Thymus (tissue), 11 donors: ENCODE measurements around the gene HPCAL1. TPM values are rescaled to one million over a fixed set of nuclear protein-coding genes. Genes with fewer than 3 reads are reported as not detected.

Experiments used
- DNase-seq, 9 donors: peaks; one replicate each; pipeline ENCODE4 v3.0.0-alpha.2; 2013; ENCODE audit warnings: low spot score in 9 of 9, low read depth in 6 of 9, missing footprints in 1 of 9
- H3K27ac ChIP-seq, 2 donors: one replicate each; pipeline ENCODE4 v1.5.1; 2013; ENCODE audit warnings: control low read depth in 1 of 2, low read depth in 1 of 2, low read length in 1 of 2, mild to moderate bottlenecking in 1 of 2, moderate library complexity in 1 of 2
- H3K27me3 ChIP-seq, 2 donors: one replicate each; pipeline ENCODE4 v1.5.1; 2013; ENCODE audit warnings: low read length in 1 of 2; ENCODE audit not compliant: control insufficient read depth in 2 of 2, insufficient read depth in 1 of 2
- H3K36me3 ChIP-seq, 2 donors: one replicate each; pipeline ENCODE4 v1.5.1; 2013; ENCODE audit warnings: low read length in 1 of 2, mild to moderate bottlenecking in 1 of 2, moderate library complexity in 1 of 2; ENCODE audit not compliant: control insufficient read depth in 2 of 2, insufficient read depth in 2 of 2
- H3K4me1 ChIP-seq, 2 donors: one replicate each; pipeline ENCODE4 v1.5.1; 2013; ENCODE audit warnings: low read length in 2 of 2; ENCODE audit not compliant: control insufficient read depth in 2 of 2, insufficient read depth in 2 of 2
- H3K4me3 ChIP-seq, 2 donors: one replicate each; pipeline ENCODE4 v1.5.1; 2013; ENCODE audit warnings: low read length in 2 of 2, control low read depth in 1 of 2, mild to moderate bottlenecking in 1 of 2
- H3K9me3 ChIP-seq, 2 donors: one replicate each; pipeline ENCODE4 v1.5.1; 2013; ENCODE audit warnings: low read length in 1 of 2, mild to moderate bottlenecking in 1 of 2; ENCODE audit not compliant: control insufficient read depth in 2 of 2, insufficient read depth in 1 of 2
- WGBS: extraction: QIAGEN DNeasy Blood & Tissue Kit; methylation state at CpG from one replicate; pipeline ENCODE4 v1.1.7; 2013; 5-methylcytosine and 5-hydroxymethylcytosine counted together
- polyA plus RNA-seq: library from polyadenylated mRNA; stranded (reverse); fragments of 200-250 nt; gene quantifications from one replicate; pipeline ENCODE4 v1.2.3, GENCODE V29; 2013
- total RNA-seq: library from RNA; stranded (reverse); fragments of 120-200 nt; gene quantifications from one replicate; pipeline ENCODE4 v1.2.4, GENCODE V29; 2013
- donor health status: healthy.

Gene HPCAL1
- total and polyA plus RNA-seq, 2 donors = 12.6 to 47.9 TPM

DNA sequence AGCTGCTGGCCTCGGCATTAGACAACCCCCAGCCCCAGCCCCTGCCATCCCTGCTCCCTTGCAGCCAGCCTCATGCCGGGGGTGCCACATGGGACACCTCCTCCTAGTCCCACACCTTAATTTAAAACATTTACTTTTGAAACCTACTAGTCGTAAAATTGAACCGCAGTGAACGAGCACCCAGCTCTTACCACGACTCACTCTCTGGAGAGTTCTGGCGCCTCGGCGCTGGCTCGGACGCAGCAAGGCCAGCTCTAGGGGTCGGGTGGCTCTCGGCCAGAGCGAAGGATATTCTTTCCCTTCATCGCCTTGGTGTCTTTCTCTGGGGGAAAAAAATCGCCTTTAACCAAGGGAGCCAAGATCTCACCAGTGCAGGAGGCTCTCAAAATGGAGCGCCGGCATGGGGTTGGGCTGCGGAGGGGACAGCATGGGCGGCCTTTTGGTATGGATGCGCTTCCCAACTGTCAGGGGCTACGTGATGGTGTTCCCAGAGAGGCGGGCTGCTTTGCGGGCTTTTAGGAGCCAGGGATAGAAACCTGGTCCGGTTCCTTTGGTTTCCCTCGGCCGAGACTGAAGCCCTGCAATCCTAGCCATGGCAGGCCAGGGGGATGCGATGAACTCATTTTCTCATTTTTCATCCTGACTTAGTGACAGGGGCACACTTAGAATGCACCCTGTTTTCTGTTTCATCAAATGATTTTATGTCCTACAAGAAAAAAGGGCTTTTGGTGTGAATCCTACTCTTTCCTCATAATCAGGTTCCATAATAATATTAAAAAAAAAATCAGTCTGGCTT is 2.0 kb downstream of the HPCAL1 start:
- H3K27ac ChIP-seq = no peak overlapping the region
- 58% methylated on average over 28 of the region's 28 CpGs for WGBS
- H3K4me1 ChIP-seq = peaks cover 31 to 62% of the 10 kb centered on the region in 2 donors
- peak overlapping the region; percentile 64 to 85 for H3K4me3 ChIP-seq
- H3K27me3 ChIP-seq = peaks cover 0 to 22% of the 10 kb centered on the region in 2 donors
- H3K9me3 ChIP-seq = peaks cover 0 to 6% of the 10 kb centered on the region in 2 donors
- H3K36me3 ChIP-seq = no peaks in the 10 kb centered on the region
- no peak for DNase-seq

DNA sequence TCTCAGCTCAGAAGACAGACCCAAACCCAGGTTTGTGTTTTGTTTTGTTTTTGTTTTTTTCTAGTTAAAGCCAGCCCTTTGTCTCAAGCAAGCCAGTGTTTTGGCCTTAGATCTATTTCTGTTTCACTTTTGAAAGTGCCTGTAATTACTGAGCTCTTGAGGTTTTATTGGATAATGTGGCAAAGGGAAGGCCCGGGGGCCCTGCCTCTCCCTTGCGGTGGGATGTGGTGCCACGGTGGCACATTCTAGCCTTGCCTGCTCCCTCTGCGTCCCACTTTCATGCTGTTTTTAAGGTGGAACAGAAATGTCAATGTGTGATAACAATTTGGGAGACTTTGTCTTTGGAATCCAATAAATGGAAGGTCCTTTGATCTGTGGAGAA is 2.5 kb downstream of the HPCAL1 start:
- Histone ChIP-seq H3K27ac (no peak overlapping the region), H3K27me3 (peaks cover 0 to 22% of the 10 kb centered on the region in 2 donors), H3K4me1 (peaks cover 31 to 62% of the 10 kb centered on the region in 2 donors), H3K4me3 (no peak overlapping the region), H3K9me3 (peaks cover 0 to 6% of the 10 kb centered on the region in 2 donors), H3K36me3 (no peaks in the 10 kb centered on the region)
- DNase-seq = peak in 1 of 9 donors; percentile 66
- 6% methylated on average over 4 of the region's 4 CpGs for WGBS

DNA sequence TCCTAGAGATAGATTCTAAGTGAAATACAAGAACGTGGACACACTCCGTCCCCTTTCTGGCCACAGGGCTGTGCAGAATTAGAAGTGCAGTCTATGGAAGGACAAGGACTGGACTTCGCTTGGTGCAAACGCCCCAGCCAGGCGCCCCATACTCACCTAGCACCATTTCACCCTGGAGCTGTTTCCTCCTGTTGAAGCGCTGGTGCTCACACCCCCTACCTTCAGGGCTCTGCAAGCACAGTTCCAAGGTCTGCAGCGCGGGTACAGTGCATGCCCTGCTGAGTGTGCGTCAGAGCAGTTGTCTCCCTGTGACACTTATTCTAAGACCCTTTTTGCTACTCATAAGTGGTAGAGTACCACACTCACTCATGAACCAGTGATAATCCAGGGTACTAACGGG is 3.0 kb downstream of the HPCAL1 start:
- Histone ChIP-seq H3K36me3 (no peaks in the 10 kb centered on the region), H3K4me1 (peaks cover 31 to 58% of the 10 kb centered on the region in 2 donors), H3K4me3 (no peak overlapping the region), H3K9me3 (peaks cover 0 to 6% of the 10 kb centered on the region in 2 donors), H3K27me3 (peaks cover 0 to 22% of the 10 kb centered on the region in 2 donors), H3K27ac (no peak overlapping the region)
- WGBS = 80% methylated on average over 10 of the region's 10 CpGs
- peak in 2 of 9 donors; percentile 35 to 64 for DNase-seq

DNA sequence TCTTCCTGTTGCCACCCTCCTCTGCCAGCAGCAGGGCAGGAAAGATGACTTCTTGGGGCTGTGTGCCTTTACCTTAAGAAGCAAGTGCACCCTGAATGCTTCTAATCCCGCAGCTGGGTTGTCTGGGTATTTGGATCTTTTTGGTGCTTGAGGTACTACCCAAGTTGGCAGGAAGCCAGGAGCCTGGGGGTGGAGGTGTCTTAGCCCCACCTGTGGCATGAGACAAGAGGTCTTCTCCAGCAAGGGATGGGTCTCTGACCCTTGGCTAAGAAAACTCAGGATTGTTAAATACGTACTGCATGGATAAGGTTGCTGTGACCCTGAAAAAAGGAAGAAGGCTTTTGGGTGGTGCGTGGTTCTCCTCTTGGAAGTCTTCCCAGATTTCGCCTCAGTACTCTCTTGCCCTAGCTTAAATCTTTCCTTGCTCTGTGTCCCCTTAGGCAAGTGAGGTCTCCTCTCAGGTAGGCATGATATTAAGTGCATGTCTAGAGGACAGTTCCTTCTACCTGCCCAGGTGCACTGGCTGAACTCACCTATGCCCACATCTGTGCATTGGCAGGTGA is 4.3 kb downstream of the HPCAL1 start:
- no peaks in the 10 kb centered on the region for H3K36me3 ChIP-seq
- WGBS = 79% methylated on average over 4 of the region's 4 CpGs
- peaks cover 0 to 6% of the 10 kb centered on the region in 2 donors for H3K9me3 ChIP-seq
- no peak overlapping the region for H3K4me3 ChIP-seq
- H3K4me1 ChIP-seq = peaks cover 22 to 46% of the 10 kb centered on the region in 2 donors
- DNase-seq = no peak
- peaks cover 0 to 22% of the 10 kb centered on the region in 2 donors for H3K27me3 ChIP-seq
- H3K27ac ChIP-seq = no peak overlapping the region

DNA sequence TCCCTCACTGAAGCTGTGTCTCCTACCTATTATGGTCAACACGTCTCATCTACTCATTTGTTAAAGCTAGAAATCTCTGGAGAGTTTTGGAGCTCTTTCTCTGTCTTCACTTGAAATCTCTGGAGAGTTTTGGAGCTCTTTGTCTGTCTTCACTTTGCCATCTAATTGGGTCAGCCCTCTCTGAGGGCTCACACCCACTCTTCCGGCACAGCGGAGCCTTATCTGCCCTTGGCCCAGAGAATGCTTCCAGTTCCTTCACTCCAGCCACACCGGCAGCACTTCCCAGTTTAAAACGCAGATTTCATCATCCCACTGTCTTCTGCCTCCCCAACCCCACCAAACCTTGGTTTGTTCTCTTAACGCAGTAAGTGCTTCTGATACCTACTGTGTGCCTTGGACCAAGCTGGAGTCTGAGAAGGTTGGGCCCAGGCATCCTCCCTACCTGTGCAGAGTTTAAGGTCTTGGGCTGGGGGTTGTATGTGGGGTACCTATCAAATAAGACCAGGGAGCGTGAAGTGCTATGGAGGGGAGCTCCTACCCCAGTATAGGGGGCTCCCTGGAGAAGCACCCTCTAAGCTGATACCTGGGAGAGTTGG is 5.0 kb downstream of the HPCAL1 start:
- peaks cover 0 to 6% of the 10 kb centered on the region in 2 donors for H3K9me3 ChIP-seq
- H3K4me3 ChIP-seq = no peak overlapping the region
- H3K27ac ChIP-seq = no peak overlapping the region
- H3K4me1 ChIP-seq = peaks cover 20 to 43% of the 10 kb centered on the region in 2 donors
- no peak for DNase-seq
- no peaks in the 10 kb centered on the region for H3K36me3 ChIP-seq
- 92% methylated on average over 7 of the region's 7 CpGs for WGBS
- peaks cover 0 to 22% of the 10 kb centered on the region in 2 donors for H3K27me3 ChIP-seq

DNA sequence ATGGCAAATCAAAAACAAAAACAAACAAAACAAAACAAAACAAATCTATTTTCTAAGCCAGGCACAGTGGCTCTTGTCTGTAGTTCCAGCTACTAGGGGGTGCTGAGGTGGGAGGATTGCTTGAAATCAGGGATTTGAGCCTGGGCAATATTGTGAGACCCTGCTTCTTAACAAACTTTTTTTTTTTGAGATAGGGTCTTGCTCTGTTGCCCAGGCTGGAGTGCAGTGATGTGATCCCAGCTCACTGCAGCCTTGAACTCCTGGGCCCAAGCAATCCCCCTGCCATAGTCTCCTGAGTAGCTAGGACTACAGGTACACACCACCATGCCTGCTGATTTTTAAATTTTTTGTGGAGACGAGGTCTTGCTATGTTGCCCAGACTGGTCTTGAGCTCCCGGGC is 6.2 kb downstream of the HPCAL1 start:
- Histone ChIP-seq H3K27me3 (peaks cover 0 to 13% of the 10 kb centered on the region in 2 donors), H3K36me3 (no peaks in the 10 kb centered on the region), H3K9me3 (peaks cover 0 to 3% of the 10 kb centered on the region in 2 donors), H3K4me1 (peaks cover 20 to 35% of the 10 kb centered on the region in 2 donors), H3K27ac (no peak overlapping the region), H3K4me3 (no peak overlapping the region)
- DNase-seq = no peak
- 98% methylated on average over 2 of the region's 2 CpGs for WGBS

DNA sequence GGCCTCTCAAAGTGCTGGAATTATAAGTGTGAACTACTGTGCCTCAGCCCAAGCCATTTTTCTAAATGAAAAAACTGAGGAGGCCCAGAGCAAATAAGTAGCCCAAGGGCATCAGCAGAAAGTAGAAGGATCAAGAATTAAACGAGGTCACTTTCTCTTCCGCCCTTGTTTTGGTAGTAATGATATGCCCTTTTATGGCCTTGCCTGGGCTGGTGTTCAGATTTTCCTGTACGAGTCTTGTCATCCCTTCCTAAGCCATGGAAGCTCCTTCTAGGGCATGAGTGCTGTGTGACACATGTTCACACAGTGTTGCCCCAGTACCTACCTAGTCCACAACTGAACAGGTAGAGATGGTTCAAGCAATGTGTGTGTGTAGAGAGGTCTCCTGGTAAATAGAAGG is 6.6 kb downstream of the HPCAL1 start:
- Histone ChIP-seq H3K4me3 (no peak overlapping the region), H3K36me3 (no peaks in the 10 kb centered on the region), H3K4me1 (peaks cover 17 to 31% of the 10 kb centered on the region in 2 donors), H3K9me3 (no peaks in the 10 kb centered on the region), H3K27ac (no peak overlapping the region), H3K27me3 (peaks cover 0 to 8% of the 10 kb centered on the region in 2 donors)
- no peak for DNase-seq
- WGBS = 97% methylated on average over 3 of the region's 3 CpGs

DNA sequence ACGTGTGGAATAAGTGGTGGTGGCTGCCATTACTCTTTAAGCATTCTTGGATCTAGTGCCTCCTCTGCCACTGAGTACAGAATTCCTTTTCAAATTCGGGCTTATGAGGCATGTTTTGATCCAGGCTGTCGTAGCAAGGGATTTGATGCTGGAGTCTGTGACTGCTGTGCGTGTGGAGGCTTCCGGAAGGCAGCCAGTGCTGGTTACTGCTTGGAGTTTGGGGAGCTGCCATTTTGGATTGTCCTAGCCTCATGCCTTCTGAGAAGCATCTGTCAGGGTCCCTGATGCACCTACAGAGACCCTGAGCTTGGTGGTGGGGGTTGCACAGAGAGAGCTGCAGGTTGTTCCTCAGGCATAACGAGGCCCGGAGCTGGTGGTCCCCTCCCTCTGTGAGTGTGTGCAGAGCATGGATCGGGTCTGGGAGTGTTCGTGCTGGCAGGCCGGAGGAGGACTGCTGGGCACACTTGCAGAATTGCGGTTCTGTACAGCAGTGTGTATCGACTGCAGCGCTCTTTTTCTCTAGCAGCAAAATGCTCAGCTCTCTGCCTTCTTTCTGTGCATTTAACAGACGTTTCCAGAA is 7.7 kb downstream of the HPCAL1 start:
- Histone ChIP-seq H3K27ac (no peak overlapping the region), H3K4me3 (no peak overlapping the region), H3K4me1 (peaks cover 6 to 20% of the 10 kb centered on the region in 2 donors), H3K27me3 (no peaks in the 10 kb centered on the region), H3K9me3 (no peaks in the 10 kb centered on the region), H3K36me3 (no peaks in the 10 kb centered on the region)
- 96% methylated on average over 14 of the region's 14 CpGs for WGBS
- DNase-seq = no peak

DNA sequence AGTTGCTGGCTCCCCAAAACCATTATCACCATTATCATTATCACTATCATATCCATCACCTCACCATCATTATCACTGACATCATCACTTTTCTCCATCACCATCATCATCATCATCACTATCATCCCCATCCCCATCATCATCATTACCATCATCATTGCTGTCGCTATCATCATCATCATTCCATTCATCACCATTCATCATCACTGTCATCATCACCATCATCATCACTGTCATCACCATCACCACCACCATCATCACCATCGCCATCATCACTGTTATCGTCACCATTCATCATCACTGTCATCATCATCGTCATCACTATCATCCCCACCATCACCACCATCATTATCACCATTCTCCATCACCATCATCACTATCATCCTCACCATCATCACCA is 9.0 kb downstream of the HPCAL1 start:
- DNase-seq = no peak
- peaks cover 3 to 6% of the 10 kb centered on the region in 2 donors for H3K4me1 ChIP-seq
- H3K27ac ChIP-seq = no peak overlapping the region
- WGBS = 84% methylated on average over 4 of the region's 4 CpGs
- no peaks in the 10 kb centered on the region for H3K27me3 ChIP-seq
- no peak overlapping the region for H3K4me3 ChIP-seq
- H3K36me3 ChIP-seq = no peaks in the 10 kb centered on the region
- H3K9me3 ChIP-seq = no peaks in the 10 kb centered on the region
